BJ (cell line): ENCODE data around the gene EPS8L3. TPM values are rescaled to one million over a fixed set of nuclear protein-coding genes. Genes with fewer than 3 reads are reported as not detected.

Source experiments
- CTCF ChIA-PET: fragments of 350-600 bp; formaldehyde crosslinking; extraction: SDS; loops from one replicate; lab custom pipeline; 2021; ENCODE audit warnings: antibody characterized with exemption, inconsistent platforms; lab: Yijun Ruan, JAX
- POLR2A ChIA-PET: fragments of 300-600 bp; sonication (Branson Sonifier 250); formaldehyde crosslinking; extraction: SDS; loops from one replicate; lab custom pipeline; 2021; ENCODE audit warnings: antibody characterized with exemption; lab: Charles Lee
- DNase-seq: peaks from one replicate; pipeline ENCODE4 v3.0.0-alpha.2; 2011; ENCODE audit warnings: low read depth
- H3K27me3 ChIP-seq: 2 replicates; pipeline ENCODE4 v1.6.0; 2011; ENCODE audit warnings: low read length; ENCODE audit not compliant: control insufficient read depth, insufficient read depth
- H3K36me3 ChIP-seq: 2 replicates; pipeline ENCODE4 v1.5.1; 2011; ENCODE audit warnings: low read length; ENCODE audit not compliant: control insufficient read depth, insufficient read depth
- H3K4me3 ChIP-seq: 2 replicates; pipeline ENCODE4 v1.5.1; 2011; ENCODE audit warnings: low read depth, mild to moderate bottlenecking, control low read depth, low read length
- polyA plus RNA-seq: library from polyadenylated mRNA; depleted of rRNA; stranded (reverse); fragments of >200 nt; gene quantifications from 2 replicates; pipeline ENCODE4 v1.2.3, GENCODE V29; 2011
- TF ChIP-seq, protein P1 (sequence below): IDR thresholded peaks from 2 replicates; pipeline ENCODE4 v1.5.1; 2011; ENCODE audit warnings: low read depth, mild to moderate bottlenecking, control low read depth, inconsistent platforms, low read length, moderate library complexity; ENCODE audit not compliant: insufficient read depth

Gene EPS8L3
- polyA plus RNA-seq, 1 experiment = not detected

DNA sequence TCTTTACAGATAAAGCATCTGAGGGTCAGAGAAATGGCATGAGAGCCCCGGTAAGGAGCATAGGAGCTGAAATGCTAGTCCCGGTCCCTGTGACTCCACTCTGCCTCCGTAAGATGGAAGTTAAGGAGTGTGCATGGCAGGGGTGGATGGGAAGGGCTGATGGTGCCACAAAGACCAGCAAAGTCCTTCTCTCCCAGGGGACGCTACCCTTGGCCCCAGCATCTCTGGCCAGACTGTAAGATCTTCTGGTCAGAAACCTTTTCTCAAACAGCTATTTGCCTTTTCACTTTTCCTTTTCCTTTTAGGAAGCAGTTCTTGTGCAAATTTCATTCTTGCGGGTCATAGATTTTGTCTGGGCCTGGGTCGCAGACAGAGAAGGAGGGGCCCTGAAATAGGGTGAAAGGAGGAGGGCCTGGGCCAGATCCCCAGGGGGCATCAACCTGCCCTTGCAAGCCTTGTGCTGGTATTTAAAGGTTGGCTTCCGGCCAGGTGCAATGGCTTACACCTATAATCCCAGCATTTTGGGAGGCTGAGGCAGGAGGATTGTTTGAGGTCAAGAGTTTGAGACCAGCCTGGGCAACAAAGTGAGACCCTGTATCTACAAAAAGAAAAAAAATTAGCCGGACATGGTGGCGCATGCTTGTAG, 14.4 kb upstream of the EPS8L3 start:
- TF ChIP-seq, protein P1, sequence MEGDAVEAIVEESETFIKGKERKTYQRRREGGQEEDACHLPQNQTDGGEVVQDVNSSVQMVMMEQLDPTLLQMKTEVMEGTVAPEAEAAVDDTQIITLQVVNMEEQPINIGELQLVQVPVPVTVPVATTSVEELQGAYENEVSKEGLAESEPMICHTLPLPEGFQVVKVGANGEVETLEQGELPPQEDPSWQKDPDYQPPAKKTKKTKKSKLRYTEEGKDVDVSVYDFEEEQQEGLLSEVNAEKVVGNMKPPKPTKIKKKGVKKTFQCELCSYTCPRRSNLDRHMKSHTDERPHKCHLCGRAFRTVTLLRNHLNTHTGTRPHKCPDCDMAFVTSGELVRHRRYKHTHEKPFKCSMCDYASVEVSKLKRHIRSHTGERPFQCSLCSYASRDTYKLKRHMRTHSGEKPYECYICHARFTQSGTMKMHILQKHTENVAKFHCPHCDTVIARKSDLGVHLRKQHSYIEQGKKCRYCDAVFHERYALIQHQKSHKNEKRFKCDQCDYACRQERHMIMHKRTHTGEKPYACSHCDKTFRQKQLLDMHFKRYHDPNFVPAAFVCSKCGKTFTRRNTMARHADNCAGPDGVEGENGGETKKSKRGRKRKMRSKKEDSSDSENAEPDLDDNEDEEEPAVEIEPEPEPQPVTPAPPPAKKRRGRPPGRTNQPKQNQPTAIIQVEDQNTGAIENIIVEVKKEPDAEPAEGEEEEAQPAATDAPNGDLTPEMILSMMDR = no peak
- POLR2A ChIA-PET = interaction anchor here (1.9 kb wide), 1 partner anchor 206 kb away, joined by 9 read pairs; the partner anchor contains the start of gene AHCYL1
- no peak overlapping the region for H3K4me3 ChIP-seq
- no peaks in the 10 kb centered on the region for H3K36me3 ChIP-seq
- CTCF ChIA-PET = interaction anchor here (1.1 to 26.2 kb wide), 15 partner anchors 14 to 284 kb away, joined by 3 to 763 read pairs (median 8); partner anchors contain the start of genes AHCYL1, CSF1, CYB561D1 and GPR61
- no peaks in the 10 kb centered on the region; the same call in 1 of the 2 replicates for H3K27me3 ChIP-seq
- no peak for DNase-seq

DNA sequence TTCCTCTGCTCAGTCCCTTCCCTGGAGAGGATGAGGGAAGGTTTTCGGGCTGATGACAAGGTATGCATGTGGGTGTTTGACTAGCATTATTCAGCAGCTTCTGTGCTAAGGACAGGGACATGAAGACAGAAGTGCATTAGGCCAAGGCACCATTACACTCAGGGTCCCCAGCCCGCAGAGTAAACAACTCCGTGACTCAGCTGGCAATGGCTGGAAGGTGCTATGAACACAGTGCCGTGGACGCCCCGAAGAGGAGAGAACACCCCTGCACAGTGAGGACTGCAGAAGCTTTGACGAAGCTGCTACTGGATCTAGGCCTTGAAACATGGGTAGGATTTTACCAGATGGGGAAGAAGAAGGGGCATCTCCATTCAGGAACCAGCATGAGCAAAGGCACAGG, 13.7 kb upstream of the EPS8L3 start:
- ChIA-PET CTCF (interaction anchor here (0.6 to 26.2 kb wide), 38 partner anchors 9 to 331 kb away, joined by 3 to 763 read pairs (median 4); partner anchors contain the start of genes AHCYL1, CSF1, GNAI3 and GPR61), POLR2A (interaction anchor here (1.0 to 1.9 kb wide), 2 partner anchors 134 to 207 kb away, joined by 3 to 9 read pairs; partner anchors contain the start of gene AHCYL1)
- TF ChIP-seq, protein P1 = no peak
- H3K36me3 ChIP-seq = no peaks in the 10 kb centered on the region
- H3K4me3 ChIP-seq = no peak overlapping the region
- DNase-seq = no peak
- H3K27me3 ChIP-seq = no peaks in the 10 kb centered on the region; the same call in 1 of the 2 replicates

DNA sequence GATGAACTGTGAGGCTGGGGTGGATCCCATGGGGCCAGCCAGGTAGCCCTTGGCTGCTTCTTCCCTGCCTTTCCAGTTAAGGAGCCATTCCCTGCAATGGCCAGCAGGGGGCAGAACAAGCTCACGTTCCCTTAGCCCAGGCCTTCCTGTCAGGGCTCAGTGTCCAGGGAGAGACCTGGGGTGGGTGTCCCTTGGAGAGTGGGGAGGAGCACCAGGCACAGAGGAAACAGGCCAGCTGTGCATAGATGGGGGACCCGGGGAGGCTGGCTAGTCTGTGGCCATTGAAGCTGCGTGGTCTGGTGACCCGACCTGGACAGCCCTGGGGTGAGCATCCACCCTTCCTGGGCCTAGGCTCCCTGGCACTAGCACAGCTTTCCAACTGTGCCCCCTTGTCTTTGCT, 13.2 kb upstream of the EPS8L3 start:
- Histone ChIP-seq H3K27me3 (no peaks in the 10 kb centered on the region; the same call in 1 of the 2 replicates), H3K36me3 (no peaks in the 10 kb centered on the region), H3K4me3 (no peak overlapping the region)
- no peak for DNase-seq
- POLR2A ChIA-PET = interaction anchor here (1.0 to 1.9 kb wide), 2 partner anchors 135 to 208 kb away, joined by 3 to 9 read pairs; partner anchors contain the start of gene AHCYL1
- CTCF ChIA-PET = interaction anchor here (0.6 to 26.2 kb wide), 40 partner anchors 9 to 332 kb away, joined by 3 to 763 read pairs (median 4); partner anchors contain the start of genes AHCYL1, CSF1, GNAI3 and GPR61
- TF ChIP-seq, protein P1 = peak; percentile 96

DNA sequence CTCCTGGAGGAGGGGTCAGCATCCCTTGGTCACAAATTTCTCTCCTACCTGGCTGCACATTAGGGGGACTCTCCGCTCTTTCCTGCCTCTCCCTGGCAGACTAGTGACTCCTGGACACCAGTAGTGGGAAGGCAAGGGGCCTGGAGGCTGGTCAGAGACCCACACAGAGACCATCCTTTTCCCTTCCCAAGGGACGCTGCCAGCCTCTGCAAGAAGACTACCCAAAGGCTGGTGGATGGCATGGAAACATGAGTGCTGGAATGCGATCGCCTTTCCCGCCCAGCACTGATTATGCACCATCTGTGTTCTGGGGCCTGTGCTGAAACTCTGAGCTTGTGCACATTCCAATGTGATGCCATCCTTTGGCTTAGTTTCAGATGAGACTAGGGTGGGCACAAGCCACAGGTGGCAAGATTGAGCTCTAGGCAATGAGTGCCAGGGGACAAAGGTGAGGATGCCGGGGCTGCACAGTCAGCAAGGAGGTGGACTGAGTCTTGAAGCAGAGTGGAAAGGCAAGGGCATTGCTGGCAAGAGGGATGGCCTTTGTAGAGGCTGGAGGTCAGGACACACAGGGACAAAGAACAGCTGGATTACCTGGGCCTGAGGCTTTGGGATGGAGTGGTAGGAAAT, 12.6 kb upstream of the EPS8L3 start:
- Histone ChIP-seq H3K36me3 (no peaks in the 10 kb centered on the region), H3K27me3 (no peaks in the 10 kb centered on the region; the same call in 1 of the 2 replicates), H3K4me3 (no peak overlapping the region)
- no peak for DNase-seq
- POLR2A ChIA-PET = interaction anchor here (1.0 to 1.9 kb wide), 2 partner anchors 135 to 208 kb away, joined by 3 to 9 read pairs; partner anchors contain the start of gene AHCYL1
- CTCF ChIA-PET = interaction anchor here (0.7 to 26.2 kb wide), 33 partner anchors 10 to 332 kb away, joined by 3 to 763 read pairs (median 4); partner anchors contain the start of genes AHCYL1, CSF1, GNAI3 and GPR61
- TF ChIP-seq, protein P1 = no peak
